ENCODE results near the gene FAM76B. TPM values are rescaled to one million over a fixed set of nuclear protein-coding genes. Genes with fewer than 3 reads are reported as not detected.

FAM76B gene
- total RNA-seq, 3 donors from 2014 or later = 23.0 to 26.7 (median 24.5) TPM

- Histone ChIP-seq H3K36me3 (ENCODE audit: low read depth) (no peaks in the 10 kb centered on the region), H3K9me3 (no peaks in the 10 kb centered on the region), H3K4me1 (ENCODE audit: low read depth) (no peaks in the 10 kb centered on the region), H3K4me3 (no peak overlapping the region)
- intact Hi-C loops (cut with DNase I, micrococcal nuclease) = no loop called here
- DNase-seq (no peak), ATAC-seq (no peak)
- no peak for TF ChIP-seq CTCF (IDR thresholded peaks at IDR 0.05)
Observed at GRCh38 chr11:95736355-95736754, 53.2 kb downstream of the FAM76B start.

- ATAC-seq (no peak), DNase-seq (no peak)
- no peak for TF ChIP-seq CTCF (IDR thresholded peaks at IDR 0.05)
- Histone ChIP-seq H3K36me3 (ENCODE audit: low read depth) (no peaks in the 10 kb centered on the region), H3K9me3 (no peaks in the 10 kb centered on the region), H3K4me1 (ENCODE audit: low read depth) (no peaks in the 10 kb centered on the region), H3K4me3 (no peak overlapping the region)
- intact Hi-C loops (cut with DNase I, micrococcal nuclease) = no loop called here
Observed at GRCh38 chr11:95734009-95734572, 55.5 kb downstream of the FAM76B start.

- intact Hi-C loops (cut with DNase I, micrococcal nuclease) = no loop called here
- ATAC-seq = no peak
- no peaks in the 10 kb centered on the region for H3K36me3 ChIP-seq (ENCODE audit: low read depth)
- H3K9me3 ChIP-seq = no peaks in the 10 kb centered on the region
- no peak overlapping the region for H3K4me3 ChIP-seq
- TF ChIP-seq CTCF (IDR thresholded peaks at IDR 0.05) = no peak
- no peaks in the 10 kb centered on the region for H3K4me1 ChIP-seq (ENCODE audit: low read depth)
- no peak for DNase-seq
Observed at GRCh38 chr11:95732930-95733602, 56.5 kb downstream of the FAM76B start.

GRCh38 chr11:95729462-95729861, 60.1 kb downstream of the FAM76B start:
- H3K9me3 ChIP-seq = no peaks in the 10 kb centered on the region
- no peak for ATAC-seq
- TF ChIP-seq CTCF (IDR thresholded peaks at IDR 0.05) = no peak
- intact Hi-C loops (cut with DNase I, micrococcal nuclease) = no loop called here
- DNase-seq = no peak
- H3K4me1 ChIP-seq (ENCODE audit: low read depth) = no peaks in the 10 kb centered on the region
- H3K36me3 ChIP-seq (ENCODE audit: low read depth) = no peaks in the 10 kb centered on the region
- H3K4me3 ChIP-seq = no peak overlapping the region

GRCh38 chr11:95728790-95729189, 60.8 kb downstream of the FAM76B start:
- no peaks in the 10 kb centered on the region for H3K4me1 ChIP-seq (ENCODE audit: low read depth)
- no peak overlapping the region for H3K4me3 ChIP-seq
- intact Hi-C loops (cut with DNase I, micrococcal nuclease) = no loop called here
- ATAC-seq (no peak), DNase-seq (no peak)
- no peaks in the 10 kb centered on the region for H3K9me3 ChIP-seq
- H3K36me3 ChIP-seq (ENCODE audit: low read depth) = no peaks in the 10 kb centered on the region
- no peak for TF ChIP-seq CTCF (IDR thresholded peaks at IDR 0.05)

Measured in mucosa of descending colon (tissue), 3 donors.